GM12878 (cell line): ENCODE data around the gene EIF2S1.

ENCODE experiments used
- CHD1 ChIP-seq: IDR thresholded peaks from 2 replicates; pipeline ENCODE4 v1.6.1; 2012; ENCODE audit warnings: low read depth, low read length, improper control_type of control experiment
- CTCF ChIP-seq, 3 experiments: IDR thresholded peaks in 2 of 3; conservative IDR thresholded peaks in 1 of 3; 2 replicates each; pipeline ENCODE4 v1.5.1; 2011; ENCODE audit warnings: low read depth in 3 of 3, low read length in 3 of 3, mild to moderate bottlenecking in 3 of 3, control low read depth in 2 of 3, moderate library complexity in 2 of 3, inconsistent platforms in 1 of 3, mixed read lengths in 1 of 3; ENCODE audit not compliant: control insufficient read depth in 2 of 3, insufficient read depth in 1 of 3; ENCODE audit errors: extremely low read depth in 1 of 3
- EGR1 ChIP-seq, 2 experiments: IDR thresholded peaks; 1 replicate in 1 of 2; 2 replicates in 1 of 2; pipeline ENCODE4 v1.6.1; 2011 to 2012; ENCODE audit warnings: low read depth in 2 of 2, low read length in 2 of 2, borderline replicate concordance in 1 of 2, mild to moderate bottlenecking in 1 of 2, moderate library complexity in 1 of 2
- EZH2 ChIP-seq: IDR thresholded peaks from 2 replicates; pipeline ENCODE4 v1.6.1; 2012; ENCODE audit warnings: low read depth, mild to moderate bottlenecking, control low read depth, inconsistent platforms, low read length, borderline replicate concordance; ENCODE audit not compliant: control insufficient read depth
- NFYB ChIP-seq: IDR thresholded peaks from 2 replicates; pipeline ENCODE4 v1.6.1; 2011; ENCODE audit warnings: low read depth, mild to moderate bottlenecking, low read length, improper control_type of control experiment, moderate library complexity; ENCODE audit not compliant: insufficient read depth
- POLR2AphosphoS5 ChIP-seq: IDR thresholded peaks from 2 replicates; pipeline ENCODE4 v1.6.1; 2011; ENCODE audit warnings: mild to moderate bottlenecking, low read length, inconsistent platforms

GRCh38 chr14:67393689-67394088 is 33.6 kb downstream of the EIF2S1 start:
- TF ChIP-seq POLR2AphosphoS5: no peak
- no peak for TF ChIP-seq CHD1
- TF ChIP-seq CTCF (IDR thresholded peaks at IDR 0.05 in 2 of 3, conservative IDR thresholded peaks at IDR 0.05 in 1 of 3; ENCODE audit: control insufficient read depth in 2 of 3, extremely low read depth in 1 of 3, insufficient read depth in 1 of 3, low read depth in 3 of 3, low read length in 3 of 3): no peak
- TF ChIP-seq EZH2: no peak
- TF ChIP-seq NFYB: no peak
- TF ChIP-seq EGR1 (IDR thresholded peaks at IDR 0.05; ENCODE audit: borderline replicate concordance in 1 of 2, low read depth in 2 of 2, low read length in 2 of 2): no peak
